PC-9 (cell line): ENCODE data around the gene MRPL28. TPM values are rescaled to one million over a fixed set of nuclear protein-coding genes. Genes with fewer than 3 reads are reported as not detected.
"Not testable (repeated sequence)": the region's sequence is repeated elsewhere in the genome, so short reads cannot be mapped to it uniquely, and the experiment has no call there.

Source experiments
- BruUV-seq: library from RNA; stranded (reverse); fragments of 400-500 nt; replicated peaks from 2 replicates; lab custom pipeline; 2021; lab: Mats Ljungman, UMichigan
- CTCF ChIA-PET: fragments of 300-600 bp; sonication (Branson Sonifier 250); formaldehyde crosslinking; loops from one replicate; lab custom pipeline; 2022; ENCODE audit warnings: antibody characterized with exemption; lab: Charles Lee
- POLR2A ChIA-PET: fragments of 300-600 bp; sonication (Branson Sonifier 250); formaldehyde crosslinking; loops from one replicate; lab custom pipeline; 2022; ENCODE audit warnings: antibody characterized with exemption; ENCODE audit not compliant: unreplicated experiment; lab: Charles Lee
- DNase-seq, 2 experiments: peaks; one replicate each; pipeline versions ENCODE4 v3.0.0 to v3.0.0-alpha.2; 2015 to 2022; ENCODE audit warnings: mixed read lengths in 1 of 2
- H2AFZ ChIP-seq: fragments of 200-600 bp; sonication (generic); 2 replicates; pipeline ENCODE4 v1.8.1; 2017; ENCODE audit warnings: antibody characterized with exemption
- H3F3A ChIP-seq: fragments of 200-600 bp; sonication (generic); 2 replicates; pipeline ENCODE4 v1.8.1; 2017; ENCODE audit warnings: antibody characterized with exemption, mild to moderate bottlenecking, low read depth; ENCODE audit not compliant: insufficient read depth
- H3K27ac ChIP-seq: fragments of 200-600 bp; sonication (generic); 2 replicates; pipeline ENCODE4 v1.6.1; 2016; ENCODE audit warnings: mixed run types
- H3K27me3 ChIP-seq: fragments of 200-600 bp; sonication (generic); 2 replicates; pipeline ENCODE4 v1.6.1; 2016; ENCODE audit warnings: low read depth, mixed run types; ENCODE audit not compliant: insufficient read depth
- H3K36me3 ChIP-seq: fragments of 200-600 bp; sonication (generic); 2 replicates; pipeline ENCODE4 v1.6.1; 2016; ENCODE audit warnings: low read depth, mixed run types
- H3K4me1 ChIP-seq: fragments of 200-600 bp; sonication (generic); replicated peaks from 2 replicates; pipeline ENCODE4 v1.6.1; 2016; ENCODE audit warnings: mixed run types; ENCODE audit not compliant: insufficient read depth
- H3K4me2 ChIP-seq: fragments of 200-600 bp; sonication (generic); 2 replicates; pipeline ENCODE4 v1.6.1; 2017; ENCODE audit warnings: mixed run types
- H3K4me3 ChIP-seq: fragments of 200-600 bp; sonication (generic); 2 replicates; pipeline ENCODE4 v1.6.1; 2016; ENCODE audit warnings: mixed run types
- H3K79me2 ChIP-seq: fragments of 200-600 bp; sonication (generic); 2 replicates; pipeline ENCODE4 v1.6.1; 2017; ENCODE audit warnings: low read depth, mixed run types
- H3K9me2 ChIP-seq: fragments of 200-600 bp; sonication (generic); 2 replicates; pipeline ENCODE4 v1.8.1; 2017; ENCODE audit warnings: mild to moderate bottlenecking; ENCODE audit not compliant: insufficient read depth
- H3K9me3 ChIP-seq: fragments of 200-600 bp; sonication (generic); 2 replicates; pipeline ENCODE4 v1.8.1; 2016; ENCODE audit warnings: low read depth; ENCODE audit not compliant: insufficient read depth
- H4K20me1 ChIP-seq: fragments of 200-600 bp; sonication (generic); 2 replicates; pipeline ENCODE4 v1.8.1; 2017; ENCODE audit not compliant: insufficient read depth
- EZH2 ChIP-seq: fragments of 200-600 bp; sonication (generic); IDR thresholded peaks from 2 replicates; pipeline ENCODE4 v1.8.0; 2017; ENCODE audit warnings: antibody characterized with exemption, low read depth
- intact Hi-C: fragments of 100-400 bp; cut with micrococcal nuclease; formaldehyde crosslinking; loops from one replicate; pipeline ENCODE4 v1.10.0; 2022; ENCODE audit not compliant: unreplicated experiment
- total RNA-seq: library from RNA; stranded (reverse); gene quantifications from 2 replicates; pipeline ENCODE4 v1.2.3, GENCODE V29; 2021
- TF ChIP-seq, protein P1 (sequence below): fragments of 200-600 bp; sonication (generic); conservative IDR thresholded peaks from 2 replicates; pipeline ENCODE4 v1.6.1; 2017; ENCODE audit warnings: mixed run types, antibody characterized with exemption, mild to moderate bottlenecking, moderate library complexity

Gene MRPL28
- total RNA-seq, 1 experiment from 2014 or later: 150 TPM

DNA sequence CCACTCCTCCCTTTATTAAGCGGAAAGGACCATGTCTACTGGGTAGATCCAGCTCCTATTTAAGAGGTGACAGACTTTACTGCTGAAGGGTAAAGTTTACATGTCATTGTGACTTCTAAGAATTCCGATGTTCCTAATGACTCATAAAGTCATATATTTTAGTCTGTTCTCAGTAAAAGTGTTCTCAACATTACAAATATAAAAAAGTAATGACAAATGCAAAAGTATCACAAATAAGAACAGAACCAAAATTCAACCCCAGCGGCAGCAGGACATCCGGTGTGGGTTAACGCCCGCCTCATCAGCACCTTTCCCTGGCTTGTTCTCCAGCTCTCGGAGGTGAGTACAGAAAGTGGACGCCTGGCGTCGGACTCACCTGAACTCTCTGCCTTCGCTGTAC lies 24.6 kb downstream of the MRPL28 start:
- Histone ChIP-seq H3K4me3 (no peak overlapping the region), H3K9me3 (no peaks in the 10 kb centered on the region), H4K20me1 (peaks cover 51% of the 10 kb centered on the region), H3K27me3 (no peaks in the 10 kb centered on the region), H3F3A (peaks cover 5% of the 10 kb centered on the region; the same call in 1 of the 2 replicates), H3K4me1 (no peaks in the 10 kb centered on the region), H3K27ac (no peak overlapping the region), H3K79me2 (peaks cover 83% of the 10 kb centered on the region), H2AFZ (no peak overlapping the region), H3K36me3 (0 out of 2 replicates have a peak, but pooled peaks cover 5% of the 10 kb centered on the region), H3K9me2 (no peaks in the 10 kb centered on the region), H3K4me2 (no peak overlapping the region)
- ChIA-PET CTCF (interaction anchor here (0.7 kb wide), 1 partner anchor 48 kb away, joined by 3 read pairs; no protein-coding TSS in a partner anchor), POLR2A (no interaction called here)
- TF ChIP-seq, protein P1, sequence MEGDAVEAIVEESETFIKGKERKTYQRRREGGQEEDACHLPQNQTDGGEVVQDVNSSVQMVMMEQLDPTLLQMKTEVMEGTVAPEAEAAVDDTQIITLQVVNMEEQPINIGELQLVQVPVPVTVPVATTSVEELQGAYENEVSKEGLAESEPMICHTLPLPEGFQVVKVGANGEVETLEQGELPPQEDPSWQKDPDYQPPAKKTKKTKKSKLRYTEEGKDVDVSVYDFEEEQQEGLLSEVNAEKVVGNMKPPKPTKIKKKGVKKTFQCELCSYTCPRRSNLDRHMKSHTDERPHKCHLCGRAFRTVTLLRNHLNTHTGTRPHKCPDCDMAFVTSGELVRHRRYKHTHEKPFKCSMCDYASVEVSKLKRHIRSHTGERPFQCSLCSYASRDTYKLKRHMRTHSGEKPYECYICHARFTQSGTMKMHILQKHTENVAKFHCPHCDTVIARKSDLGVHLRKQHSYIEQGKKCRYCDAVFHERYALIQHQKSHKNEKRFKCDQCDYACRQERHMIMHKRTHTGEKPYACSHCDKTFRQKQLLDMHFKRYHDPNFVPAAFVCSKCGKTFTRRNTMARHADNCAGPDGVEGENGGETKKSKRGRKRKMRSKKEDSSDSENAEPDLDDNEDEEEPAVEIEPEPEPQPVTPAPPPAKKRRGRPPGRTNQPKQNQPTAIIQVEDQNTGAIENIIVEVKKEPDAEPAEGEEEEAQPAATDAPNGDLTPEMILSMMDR: no peak
- no peak for TF ChIP-seq EZH2
- no peak for DNase-seq
- BruUV-seq: no TSS peak
- intact Hi-C loops: no loop called here

DNA sequence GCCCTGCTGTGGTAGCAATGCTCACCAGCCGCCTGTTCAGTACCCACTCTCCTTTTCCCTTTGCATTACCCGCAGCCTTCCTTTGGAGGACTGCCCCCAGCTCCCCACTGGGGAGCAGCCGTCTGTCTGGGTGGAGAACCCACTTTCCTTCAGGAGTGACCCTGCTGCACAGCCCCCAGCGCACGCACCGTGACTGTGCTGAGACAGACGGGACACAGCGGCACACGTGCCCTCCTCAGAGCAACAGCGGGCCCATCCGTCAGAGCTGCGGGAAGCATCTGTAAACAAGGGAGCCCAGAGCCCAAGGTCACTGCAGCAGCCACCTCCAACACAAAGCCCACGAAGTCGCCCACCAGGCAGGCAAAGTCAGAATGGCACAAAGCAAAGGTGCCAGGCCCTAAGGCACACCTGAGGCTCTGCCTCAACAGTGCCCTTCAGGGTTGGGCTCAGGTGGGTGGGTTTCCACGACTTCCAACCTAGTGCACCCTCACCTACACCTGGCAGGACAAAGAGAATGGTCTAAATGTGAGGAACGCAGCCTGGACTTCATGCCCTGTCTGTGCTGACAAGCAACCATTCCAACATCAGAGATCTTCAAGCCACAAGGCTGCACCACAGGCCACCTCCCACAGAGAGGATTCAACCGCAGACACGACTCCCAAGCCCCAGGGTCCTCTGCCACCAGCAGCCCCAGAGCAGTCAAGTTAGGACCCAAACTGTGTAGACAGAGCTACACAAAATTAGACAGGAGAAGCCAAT lies 27.7 kb downstream of the MRPL28 start:
- H3K4me1 ChIP-seq: peaks cover 11% of the 10 kb centered on the region

DNA sequence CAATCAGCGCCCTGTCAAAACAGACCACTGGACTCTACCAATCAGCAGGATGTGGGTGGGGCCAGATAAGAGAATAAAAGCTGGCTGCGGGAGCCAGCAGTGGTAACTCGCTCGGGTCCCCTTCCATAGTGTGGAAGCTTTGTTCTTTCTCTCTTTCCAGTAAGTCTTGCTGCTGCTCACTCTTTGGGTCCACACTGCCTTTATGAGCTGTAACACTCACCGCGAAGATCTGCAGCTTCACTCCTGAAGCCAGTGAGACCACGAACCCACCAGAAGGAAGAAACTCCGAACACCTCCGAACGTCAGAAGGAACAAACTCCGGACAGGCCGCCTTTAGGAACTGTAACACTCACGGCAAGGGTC lies 28.4 kb downstream of the MRPL28 start:
- H3K4me2 ChIP-seq, BruUV-seq, H3K9me3 ChIP-seq, CTCF ChIA-PET, H3K36me3 ChIP-seq, intact Hi-C loops, H3K27me3 ChIP-seq, H3F3A ChIP-seq, H3K9me2 ChIP-seq, H3K4me3 ChIP-seq, DNase-seq, H3K27ac ChIP-seq, H2AFZ ChIP-seq, POLR2A ChIA-PET: not testable (repeated sequence)
- peaks cover 11% of the 10 kb centered on the region for H3K4me1 ChIP-seq
- peaks cover 59% of the 10 kb centered on the region for H4K20me1 ChIP-seq
- peaks cover 81% of the 10 kb centered on the region for H3K79me2 ChIP-seq

More for the DNA sequence above, 27.7 kb downstream of the MRPL28 start:
- no peaks in the 10 kb centered on the region for H3K9me2 ChIP-seq
- H3K4me2 ChIP-seq: no peak overlapping the region
- intact Hi-C loops: no loop called here
- BruUV-seq: no TSS peak
- H3K36me3 ChIP-seq: 0 out of 2 replicates have a peak, but pooled peaks cover 5% of the 10 kb centered on the region
- H3K79me2 ChIP-seq: peaks cover 83% of the 10 kb centered on the region
- H3F3A ChIP-seq: no peaks in the 10 kb centered on the region
- POLR2A ChIA-PET: no interaction called here
- H3K9me3 ChIP-seq: no peaks in the 10 kb centered on the region
- H3K27ac ChIP-seq: no peak overlapping the region
- CTCF ChIA-PET: no interaction called here
- H3K27me3 ChIP-seq: no peaks in the 10 kb centered on the region
- H2AFZ ChIP-seq: no peak overlapping the region
- DNase-seq: no peak
- TF ChIP-seq EZH2: no peak
- TF ChIP-seq, protein P1: no peak
- H4K20me1 ChIP-seq: peaks cover 64% of the 10 kb centered on the region
- no peak overlapping the region for H3K4me3 ChIP-seq

DNA sequence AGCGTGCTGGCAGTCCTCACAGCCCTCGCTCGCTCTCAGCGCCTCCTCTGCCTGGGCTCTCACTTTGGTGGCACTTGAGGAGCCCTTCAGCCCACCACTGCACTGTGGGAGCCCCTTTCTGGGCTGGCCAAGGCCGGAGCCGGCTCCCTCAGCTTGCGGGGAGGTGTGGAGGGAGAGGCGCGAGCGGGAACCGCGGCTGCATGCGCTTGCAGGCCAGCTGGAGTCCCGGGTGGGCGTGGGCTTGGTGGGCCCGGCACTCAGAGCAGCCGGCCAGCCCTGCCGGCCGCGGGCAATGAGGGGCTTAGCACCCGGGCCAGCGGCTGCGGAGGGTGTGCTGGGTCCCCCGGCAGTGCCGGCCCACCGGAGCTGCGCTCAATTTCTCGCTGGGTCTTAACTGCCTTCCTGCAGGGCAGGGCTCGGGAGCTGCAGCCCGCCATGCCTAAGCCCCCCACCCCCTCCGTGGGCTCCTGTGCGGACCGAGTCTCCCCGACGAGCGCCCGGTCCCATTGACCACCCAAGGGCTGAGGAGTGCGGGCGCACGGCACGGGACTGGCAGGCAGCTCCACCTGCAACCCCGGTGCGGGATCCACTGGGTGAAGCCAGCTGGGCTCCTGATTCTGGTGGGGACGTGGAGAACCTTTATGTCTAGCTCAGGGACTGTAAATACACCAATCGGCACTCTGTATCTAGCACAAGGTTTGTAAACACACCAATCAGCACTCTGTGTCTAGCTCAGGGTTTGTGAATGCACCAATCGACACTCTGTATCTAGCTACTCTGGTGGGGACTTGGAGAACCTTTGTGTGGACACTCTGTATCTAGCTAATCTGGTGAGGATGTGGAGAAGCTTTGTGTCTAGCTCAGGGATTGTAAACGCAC lies 29.0 kb downstream of the MRPL28 start:
- H3K36me3 ChIP-seq, CTCF ChIA-PET, H3K27ac ChIP-seq, intact Hi-C loops, H3K4me2 ChIP-seq, H3F3A ChIP-seq, BruUV-seq, H3K9me2 ChIP-seq, H2AFZ ChIP-seq, H3K9me3 ChIP-seq, DNase-seq, H3K4me3 ChIP-seq, POLR2A ChIA-PET, H3K27me3 ChIP-seq: not testable (repeated sequence)
- Histone ChIP-seq H3K79me2 (peaks cover 80% of the 10 kb centered on the region), H4K20me1 (peaks cover 63% of the 10 kb centered on the region), H3K4me1 (peaks cover 11% of the 10 kb centered on the region)
